HS-27A (cell line): ENCODE measurements around the gene CD44.
"Not testable (repeated sequence)": the region's sequence is repeated elsewhere in the genome, so short reads cannot be mapped to it uniquely, and the experiment has no call there.

Experiments
- DNase-seq: peaks from one replicate; pipeline ENCODE4 v3.0.0-alpha.2; 2012; ENCODE audit warnings: low read depth, missing footprints

Gene CD44

GRCh38 chr11:35138943-35139721, at the start of gene CD44:
CD44 (plus strand) TSS chr11:35139171; CDS start chr11:35139304, 133 bp downstream.
- DNase-seq, result no peak

DNA sequence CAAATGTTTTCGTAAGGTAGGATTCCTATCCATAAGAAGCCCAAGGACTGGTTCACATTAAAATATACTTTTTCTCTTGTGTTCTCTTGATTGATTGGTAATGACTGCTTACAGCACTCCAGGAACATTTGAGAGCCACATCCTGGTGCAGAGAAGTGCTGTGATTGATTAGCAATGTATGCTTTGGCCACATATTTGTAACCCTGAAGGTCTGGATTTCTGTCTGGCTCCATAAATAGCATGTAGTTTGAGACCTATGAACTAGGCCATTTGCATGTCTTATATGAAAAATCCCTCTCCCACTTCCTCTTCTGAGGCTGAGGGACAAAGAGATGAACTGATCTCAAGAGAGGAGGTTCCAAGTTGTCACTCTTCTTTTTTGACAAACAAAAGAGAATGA, 49.3 kb upstream of the CD44 start:
- no peak for DNase-seq

- DNase-seq, result no peak
Measured at GRCh38 chr11:35090125-35090524, 48.8 kb upstream of the CD44 start.

- not testable (repeated sequence) for DNase-seq
Measured at GRCh38 chr11:35090991-35091390, 48.0 kb upstream of the CD44 start.

DNA sequence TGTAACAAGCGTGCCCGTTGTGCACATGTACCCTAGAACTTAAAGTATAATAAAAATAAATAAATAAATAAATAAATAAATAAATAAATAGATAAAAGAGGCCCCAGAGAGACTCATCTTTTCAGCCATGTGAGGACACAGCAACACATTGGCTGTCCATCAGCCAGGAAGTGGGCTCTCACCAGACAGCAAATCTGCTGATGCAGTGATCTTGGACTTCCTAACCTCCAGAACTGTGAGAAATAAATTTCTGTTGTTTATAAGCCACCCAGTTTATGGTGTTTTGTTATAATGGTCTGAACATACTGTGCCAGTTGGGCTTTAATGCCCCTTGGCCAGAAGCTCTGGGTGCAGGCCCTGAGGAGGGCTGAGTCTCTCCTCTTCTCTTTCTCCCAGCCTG, 42.2 kb upstream of the CD44 start:
- no peak for DNase-seq

DNA sequence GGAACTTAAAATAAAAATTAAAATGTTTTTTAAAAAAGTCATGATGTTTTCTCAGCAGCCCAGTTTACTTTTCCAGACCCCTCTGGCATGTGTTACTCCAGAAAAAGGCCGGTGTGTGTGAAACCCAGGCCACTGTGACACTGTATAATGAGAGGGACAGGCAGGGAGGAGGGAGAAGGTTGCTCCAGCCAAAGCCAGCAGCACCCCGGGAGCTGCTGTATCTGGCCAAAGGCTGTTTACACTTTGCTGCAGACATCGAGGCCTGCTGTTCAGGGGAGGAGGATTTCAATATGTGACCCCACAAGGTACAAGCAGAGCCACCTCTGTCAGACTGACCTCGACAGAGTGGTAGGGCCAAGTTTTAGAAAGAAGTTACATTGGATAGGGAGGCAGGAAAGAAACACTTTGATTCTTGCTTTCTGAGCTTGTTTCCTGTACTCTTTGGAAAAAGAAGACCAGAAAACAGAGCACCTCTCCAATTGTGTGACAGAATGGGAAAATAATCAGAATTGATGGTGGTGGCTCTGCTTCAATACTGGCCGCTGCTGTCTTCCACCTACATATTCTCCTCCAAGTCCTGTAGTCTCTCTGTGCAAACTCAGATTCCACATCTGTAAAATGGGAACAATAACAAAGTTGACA, 41.0 kb upstream of the CD44 start:
- no peak for DNase-seq

GRCh38 chr11:35098855-35099254, 40.1 kb upstream of the CD44 start:
- no peak for DNase-seq

DNA sequence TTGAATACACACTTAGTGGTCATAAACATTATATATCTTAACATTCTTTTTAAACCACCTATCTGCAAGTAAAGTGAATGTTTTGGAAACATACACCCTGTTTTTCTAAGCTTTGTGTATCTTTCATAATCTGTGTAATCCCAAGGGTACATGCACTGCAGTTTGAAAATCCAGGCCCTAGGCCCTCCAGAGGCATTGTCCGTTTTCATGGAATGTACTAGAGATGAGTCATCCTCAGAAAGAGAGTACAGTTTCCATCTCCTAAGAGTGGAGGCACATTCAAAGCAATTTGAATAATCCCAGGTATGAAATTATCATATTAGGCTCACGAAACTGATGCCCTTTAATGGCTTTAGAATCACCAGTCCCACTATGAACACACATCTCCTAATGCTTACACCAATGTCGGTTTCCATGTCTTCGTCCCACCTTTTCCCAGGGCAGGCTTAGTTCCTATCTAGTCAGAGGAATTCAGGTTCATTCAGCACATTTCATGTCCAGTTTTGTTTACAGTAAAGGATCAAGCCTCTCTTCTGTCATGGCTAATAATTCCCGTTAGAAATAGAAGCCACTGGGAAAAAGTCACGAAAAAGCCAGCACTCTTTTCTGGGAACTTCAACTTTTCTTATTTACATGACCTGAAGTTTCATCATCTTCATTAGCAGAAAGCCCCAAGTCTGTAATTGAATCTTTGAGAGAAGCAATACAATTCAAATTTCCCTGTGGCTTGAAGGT, 39.5 kb upstream of the CD44 start:
- peak; percentile 63 for DNase-seq

DNA sequence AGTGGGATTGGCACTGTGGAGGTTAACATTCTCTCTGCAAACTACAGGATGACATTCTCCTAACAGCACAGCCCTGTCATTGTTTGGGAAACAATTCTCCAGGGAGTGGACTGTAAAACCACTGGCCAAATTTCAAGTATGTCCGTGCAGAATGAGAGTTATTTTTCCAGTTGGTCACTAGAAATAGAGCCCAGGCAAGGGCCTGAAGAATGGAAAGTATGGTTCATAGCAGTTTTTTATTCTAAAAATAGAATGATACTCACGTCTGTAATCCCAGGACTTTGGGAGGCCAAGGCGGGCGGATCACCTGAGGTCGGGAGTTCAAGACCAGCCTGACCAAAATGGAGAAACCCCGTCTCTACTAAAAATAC, 39.0 kb upstream of the CD44 start:
- DNase-seq, result peak; percentile 53

GRCh38 chr11:35101223-35101622, 37.7 kb upstream of the CD44 start:
- DNase-seq, result no peak

DNA sequence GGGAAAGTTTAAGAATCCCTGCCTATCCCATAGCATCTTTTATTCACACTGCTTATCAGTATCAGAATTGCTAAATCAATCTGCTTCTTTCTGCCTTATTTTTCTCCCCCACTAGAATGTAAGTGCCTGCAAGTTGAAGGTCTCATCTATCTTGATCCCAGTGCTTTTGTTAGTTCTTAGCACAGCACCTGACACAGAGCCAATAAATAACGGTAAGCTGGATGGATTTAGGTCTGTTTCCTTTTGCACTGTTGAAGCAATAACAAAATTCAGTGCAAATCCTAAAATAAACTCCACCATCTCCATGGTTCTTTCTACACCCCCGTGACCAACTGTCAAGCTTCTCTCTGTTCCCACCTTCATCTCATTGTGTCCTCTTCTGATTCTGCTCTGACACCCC, 36.7 kb upstream of the CD44 start:
- DNase-seq, result no peak

GRCh38 chr11:35103366-35104208, 35.4 kb upstream of the CD44 start:
- DNase-seq, result no peak

DNA sequence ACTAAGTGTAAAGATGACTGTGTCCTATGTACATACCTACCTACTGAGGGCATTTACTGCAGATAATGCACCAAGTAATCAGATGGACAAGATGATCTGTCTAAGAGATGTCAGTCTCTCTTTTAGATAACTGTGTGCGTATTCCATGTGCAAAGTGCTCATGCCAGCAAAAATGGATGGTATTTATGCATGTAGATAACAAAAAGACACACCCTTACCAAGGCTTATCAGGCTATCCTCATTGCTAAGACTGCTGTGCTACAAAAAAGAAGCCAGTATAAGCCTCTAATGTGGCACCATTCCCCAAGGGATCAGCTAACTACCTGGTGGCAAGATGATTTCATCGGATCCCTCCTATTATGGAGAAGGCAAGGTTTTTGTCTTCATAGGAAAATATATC, 34.3 kb upstream of the CD44 start:
- no peak for DNase-seq

- DNase-seq, result no peak
Measured at GRCh38 chr11:35105319-35106079, 33.5 kb upstream of the CD44 start.

- no peak for DNase-seq
Measured at GRCh38 chr11:35106595-35106994, 32.4 kb upstream of the CD44 start.

DNA sequence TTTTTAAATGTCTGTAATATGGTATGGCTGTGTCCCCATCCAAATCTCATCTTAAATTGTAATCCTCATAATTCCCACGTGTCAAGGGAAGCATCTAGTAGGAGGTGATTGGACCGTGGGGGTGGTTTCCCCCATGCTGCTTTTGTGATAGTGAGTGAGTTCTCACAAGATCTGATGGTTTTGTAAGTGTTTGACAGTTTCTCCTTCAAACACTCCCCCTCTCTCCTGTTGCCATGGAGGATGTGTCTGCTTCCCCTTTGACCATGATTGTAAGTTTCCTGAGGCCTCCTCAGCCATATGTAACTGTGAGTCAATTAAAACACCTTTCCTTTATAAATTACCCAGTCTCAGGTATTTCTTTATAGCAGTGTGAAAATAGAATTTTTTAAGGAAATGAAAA, 31.1 kb upstream of the CD44 start:
- DNase-seq, result no peak

DNA sequence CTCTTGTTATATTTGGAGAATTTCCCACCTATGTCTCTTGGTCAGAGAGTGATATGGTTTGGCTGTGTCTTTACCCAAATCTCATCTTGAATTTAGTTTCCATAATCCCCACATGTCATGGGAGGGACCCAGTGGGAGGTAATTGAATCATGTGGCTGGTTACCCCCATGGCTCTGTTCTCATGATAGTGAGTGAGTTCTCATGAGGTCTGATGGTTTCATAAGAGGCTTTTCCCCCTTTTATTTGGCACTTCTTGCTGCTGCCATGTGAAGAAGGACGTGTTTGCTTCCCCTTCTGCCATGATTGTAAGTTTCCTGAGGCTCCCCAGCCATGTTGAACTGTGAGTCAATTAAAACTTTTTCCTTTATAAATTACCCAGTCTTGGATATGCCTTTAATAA, 30.6 kb upstream of the CD44 start:
- not testable (repeated sequence) for DNase-seq

DNA sequence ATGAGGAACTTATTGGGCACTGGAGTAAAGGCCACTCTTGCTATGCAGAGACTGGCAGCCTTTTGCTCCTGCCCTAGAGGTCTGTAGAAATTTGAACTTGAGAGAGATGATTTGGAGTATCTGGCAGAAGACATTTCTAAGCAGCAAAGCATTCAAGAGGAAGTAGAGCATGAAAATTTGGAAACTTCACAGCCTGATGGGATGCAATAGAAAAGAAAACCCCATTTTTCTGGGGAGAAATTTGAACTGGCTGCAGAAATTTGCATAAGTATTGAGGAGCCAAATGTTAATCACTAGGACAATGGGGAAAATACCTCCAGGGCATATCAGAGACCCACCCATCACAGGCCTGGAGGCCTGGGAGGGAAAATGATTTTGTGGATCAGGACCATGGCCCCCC, 29.9 kb upstream of the CD44 start:
- DNase-seq, result no peak

DNA sequence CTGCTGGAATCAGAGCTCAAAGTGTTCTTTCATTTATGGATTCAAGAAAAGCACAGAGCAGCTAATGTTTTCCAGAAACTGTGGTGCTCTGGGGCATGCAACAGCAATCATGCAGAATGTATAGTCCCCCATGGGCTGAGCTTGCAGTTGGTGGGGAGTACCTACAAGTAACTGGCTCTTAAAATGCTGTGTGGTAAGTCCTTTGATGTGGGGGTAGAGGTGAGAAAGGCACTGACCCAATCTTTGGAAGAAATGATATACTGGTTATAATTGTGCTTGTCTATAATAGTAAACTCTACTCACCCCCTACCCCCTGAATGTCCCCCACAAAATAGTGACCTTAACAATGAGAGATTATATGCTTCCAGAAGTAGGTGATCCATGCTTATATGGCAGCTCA, 29.1 kb upstream of the CD44 start:
- no peak for DNase-seq

DNA sequence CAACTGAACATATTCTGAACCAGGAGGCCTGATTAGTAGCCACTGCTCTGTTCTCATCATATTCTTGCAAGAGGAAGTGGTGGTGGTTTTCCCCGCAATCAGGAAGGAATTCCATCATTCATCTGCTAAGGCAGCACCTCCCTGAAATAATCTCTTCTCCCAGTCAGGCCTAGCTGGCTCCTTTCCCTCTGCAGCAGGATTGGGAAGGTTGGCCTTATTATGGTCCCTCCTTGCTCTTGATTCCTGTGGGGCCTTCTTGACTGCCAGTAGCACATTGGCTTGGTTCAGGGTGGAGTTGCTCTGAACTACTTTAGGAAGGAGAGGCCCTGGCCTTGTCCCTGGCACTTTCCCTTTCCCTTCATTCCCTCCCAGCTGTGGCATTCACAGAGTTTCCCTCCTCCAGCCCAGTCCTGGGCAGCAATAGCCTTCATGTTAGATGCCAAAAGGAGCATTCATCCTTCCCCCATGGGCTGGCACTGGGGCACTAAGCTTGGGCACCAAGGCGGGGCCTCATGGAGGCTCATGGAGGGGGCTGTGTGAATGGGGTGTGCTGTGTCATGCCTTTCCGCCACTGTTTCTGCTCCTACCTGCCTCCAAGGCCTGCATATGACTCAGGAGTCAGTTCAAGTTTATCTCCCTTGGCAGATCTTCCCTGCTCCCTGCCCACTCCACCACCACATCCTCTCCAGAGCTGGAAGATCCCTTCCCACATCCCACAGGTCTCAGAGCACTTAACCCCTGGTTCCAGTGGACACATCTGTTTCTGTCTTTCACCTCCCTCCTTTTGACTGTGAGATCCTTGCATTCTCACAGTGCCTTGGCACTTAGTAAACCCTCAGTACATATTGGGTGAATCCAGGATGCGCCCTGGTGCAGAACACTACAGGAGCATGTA, 27.6 kb upstream of the CD44 start:
- DNase-seq, result peak; percentile 51
